SK-N-SH (cell line): ENCODE results near the gene MSMP. TPM values are rescaled to one million over a fixed set of nuclear protein-coding genes. Genes with fewer than 3 reads are reported as not detected.

Experiments used
- CTCF ChIA-PET: fragments of 300-600, 350-600 bp; formaldehyde crosslinking; extraction: SDS; loops from one replicate; lab custom pipeline; 2021; lab: Yijun Ruan, JAX
- POLR2A ChIA-PET: fragments of 350-600 bp; sonication (Branson Sonifier 250); formaldehyde crosslinking; extraction: SDS; loops from one replicate; lab custom pipeline; 2020; ENCODE audit warnings: antibody characterized with exemption, inconsistent platforms; lab: Yijun Ruan, JAX
- DNase-seq: peaks from one replicate; pipeline ENCODE4 v3.0.0; 2012
- H2AFZ ChIP-seq: fragments of 200-600 bp; sonication (generic); 2 replicates; pipeline ENCODE4 v1.8.1; 2016; ENCODE audit warnings: antibody characterized with exemption, mild to moderate bottlenecking, low read depth
- H3F3A ChIP-seq: fragments of 200-600 bp; sonication (generic); replicated peaks from 2 replicates; pipeline ENCODE3; 2016; ENCODE audit warnings: antibody characterized with exemption, mild to moderate bottlenecking; ENCODE audit not compliant: insufficient read depth
- H3K27ac ChIP-seq, 2 experiments: fragments of 200-500 bp in 1 of 2; fragments of 200-600 bp in 1 of 2; sonication (Bioruptor generic) in 1 of 2; sonication (generic), shearing (Covaris generic) in 1 of 2; 2 replicates each; pipeline versions ENCODE4 v1.5.1 to v1.6.1; 2014 to 2016; ENCODE audit warnings: low read depth in 2 of 2, inconsistent platforms in 1 of 2, low read length in 1 of 2, mild to moderate bottlenecking in 1 of 2, mixed read lengths in 1 of 2
- H3K27me3 ChIP-seq: fragments of 200-600 bp; sonication (generic), shearing (Covaris generic); 2 replicates; pipeline ENCODE4 v1.6.1; 2016; ENCODE audit warnings: mixed run types; ENCODE audit not compliant: insufficient read depth
- H3K36me3 ChIP-seq, 2 experiments: fragments of 200-500 bp in 1 of 2; fragments of 200-600 bp in 1 of 2; sonication (Bioruptor generic) in 1 of 2; sonication (generic) in 1 of 2; replicated peaks in 1 of 2; 2 replicates each; pipeline versions ENCODE3 to v1.5.1; 2014 to 2016; ENCODE audit warnings: low read length in 1 of 2, mild to moderate bottlenecking in 1 of 2; ENCODE audit not compliant: insufficient read depth in 2 of 2, control insufficient read depth in 1 of 2
- H3K4me1 ChIP-seq, 2 experiments: fragments of 200-500 bp in 1 of 2; fragments of 200-600 bp in 1 of 2; sonication (Bioruptor generic) in 1 of 2; sonication (generic), shearing (Covaris generic) in 1 of 2; 2 replicates each; pipeline versions ENCODE4 v1.5.1 to v1.6.1; 2014 to 2016; ENCODE audit warnings: low read depth in 1 of 2, low read length in 1 of 2, mixed run types in 1 of 2; ENCODE audit not compliant: insufficient read depth in 2 of 2, control insufficient read depth in 1 of 2
- H3K4me2 ChIP-seq: fragments of 200-600 bp; sonication (generic), shearing (Covaris generic); 2 replicates; pipeline ENCODE4 v1.6.1; 2017; ENCODE audit warnings: mixed run types
- H3K4me3 ChIP-seq, 2 experiments: fragments of 200-500 bp in 1 of 2; fragments of 200-600 bp in 1 of 2; sonication (Bioruptor generic) in 1 of 2; sonication (generic), shearing (Covaris generic) in 1 of 2; 2 replicates each; pipeline versions ENCODE4 v1.5.1 to v1.8.1; 2014 to 2016; ENCODE audit warnings: low read depth in 2 of 2, inconsistent platforms in 1 of 2, low read length in 1 of 2, mild to moderate bottlenecking in 1 of 2, mixed read lengths in 1 of 2, moderate library complexity in 1 of 2
- H3K79me2 ChIP-seq: fragments of 200-600 bp; sonication (generic); 2 replicates; pipeline ENCODE4 v1.8.1; 2017; ENCODE audit warnings: mild to moderate bottlenecking; ENCODE audit not compliant: insufficient read depth
- H3K9ac ChIP-seq: fragments of 200-600 bp; sonication (generic); 2 replicates; pipeline ENCODE4 v1.6.1; 2017; ENCODE audit warnings: mixed run types
- H3K9me2 ChIP-seq: fragments of 200-600 bp; sonication (generic); 2 replicates; pipeline ENCODE4 v1.6.1; 2017; ENCODE audit warnings: mixed run types
- H3K9me3 ChIP-seq: fragments of 200-600 bp; sonication (generic); 2 replicates; pipeline ENCODE4 v1.6.1; 2017; ENCODE audit warnings: mixed run types, mild to moderate bottlenecking, moderate library complexity
- H4K20me1 ChIP-seq: fragments of 200-600 bp; sonication (generic); 2 replicates; pipeline ENCODE4 v1.6.1; 2017; ENCODE audit warnings: mild to moderate bottlenecking, mixed run types; ENCODE audit not compliant: insufficient read depth
- ELF1 ChIP-seq: IDR thresholded peaks from 2 replicates; pipeline ENCODE4 v1.4.0; 2012
- EP300 ChIP-seq, 2 experiments: IDR thresholded peaks; 2 replicates each; pipeline versions ENCODE4 v1.4.0 to v1.6.1; 2012; ENCODE audit warnings: borderline replicate concordance in 1 of 2, low read depth in 1 of 2, low read length in 1 of 2
- GABPA ChIP-seq: IDR thresholded peaks from 2 replicates; pipeline ENCODE4 v1.4.0; 2012; ENCODE audit warnings: low read depth, mild to moderate bottlenecking
- MAX ChIP-seq: IDR thresholded peaks from 2 replicates; pipeline ENCODE4 v1.4.0; 2012; ENCODE audit warnings: low read depth
- NFIC ChIP-seq: IDR thresholded peaks from 2 replicates; pipeline ENCODE4 v1.4.0; 2012; ENCODE audit warnings: borderline replicate concordance
- NRF1 ChIP-seq: IDR thresholded peaks from 2 replicates; pipeline ENCODE4 v1.6.1; 2012; ENCODE audit warnings: low read depth, mild to moderate bottlenecking, low read length
- RCOR1 ChIP-seq: fragments of 150-350 bp; IDR thresholded peaks from 2 replicates; pipeline ENCODE4 v1.6.1; 2017; ENCODE audit warnings: antibody characterized with exemption, low read length
- REST ChIP-seq: IDR thresholded peaks from 2 replicates; pipeline ENCODE4 v1.6.1; 2012; ENCODE audit warnings: mild to moderate bottlenecking, low read depth, low read length, moderate library complexity
- SIN3A ChIP-seq: IDR thresholded peaks from 2 replicates; pipeline ENCODE4 v1.6.1; 2012; ENCODE audit warnings: low read depth, mild to moderate bottlenecking, low read length, moderate library complexity, borderline replicate concordance
- SMC3 ChIP-seq: IDR thresholded peaks from 2 replicates; pipeline ENCODE4 v1.6.1; 2012; ENCODE audit warnings: low read depth, low read length, improper control_type of control experiment
- TEAD4 ChIP-seq: IDR thresholded peaks from 2 replicates; pipeline ENCODE4 v1.4.0; 2012; ENCODE audit warnings: mild to moderate bottlenecking, borderline replicate concordance; ENCODE audit not compliant: insufficient read depth
- USF1 ChIP-seq: IDR thresholded peaks from 2 replicates; pipeline ENCODE4 v1.4.0; 2012; ENCODE audit warnings: low read depth, borderline replicate concordance
- YY1 ChIP-seq: IDR thresholded peaks from 2 replicates; pipeline ENCODE4 v1.4.0; 2012; ENCODE audit warnings: low read depth, mild to moderate bottlenecking
- WGBS: methylation state at CpG from one replicate; pipeline ENCODE4 v1.1.6; 2017; ENCODE audit warnings: low lambda C conversion rate; 5-methylcytosine and 5-hydroxymethylcytosine counted together
- polyA plus RNA-seq, 3 experiments: library from polyadenylated mRNA; depleted of rRNA; stranded (reverse); fragments of >200 nt; gene quantifications; 2 replicates each; pipeline ENCODE4 v1.2.3, GENCODE V29; 2012

The MSMP gene
- polyA plus RNA-seq, 1 of the 3 experiments (the other 2 are of a cell fraction): 1.2 TPM

GRCh38 chr9:35781066-35781465 lies 27.0 kb upstream of the MSMP start:
- H3K4me2 ChIP-seq: no peak overlapping the region
- no peaks in the 10 kb centered on the region for H3K9me2 ChIP-seq
- WGBS: 81% methylated on average over 2 of the region's 2 CpGs
- H3K36me3 ChIP-seq: no peaks in the 10 kb centered on the region
- CTCF ChIA-PET: interaction anchor here (0.6 to 1.1 kb wide), 3 partner anchors 8 to 75 kb away, joined by 3 read pairs; no protein-coding TSS in a partner anchor
- DNase-seq: no peak
- no peaks in the 10 kb centered on the region for H3K9me3 ChIP-seq
- POLR2A ChIA-PET: no interaction called here
- H3K27me3 ChIP-seq: no peaks in the 10 kb centered on the region
- TF ChIP-seq NFIC (no peak), RCOR1 (no peak), SIN3A (no peak), SMC3 (no peak), YY1 (no peak)
- no peaks in the 10 kb centered on the region for H3K4me1 ChIP-seq
- no peak overlapping the region for H3K9ac ChIP-seq
- H3K4me3 ChIP-seq: no peak overlapping the region
- no peaks in the 10 kb centered on the region for H3F3A ChIP-seq
- H4K20me1 ChIP-seq: no peaks in the 10 kb centered on the region
- no peaks in the 10 kb centered on the region for H3K79me2 ChIP-seq
- no peak overlapping the region for H3K27ac ChIP-seq
- H2AFZ ChIP-seq: no peak overlapping the region

- Histone ChIP-seq H3K36me3 (no peaks in the 10 kb centered on the region), H3K9me2 (no peaks in the 10 kb centered on the region), H3K9ac (no peak overlapping the region), H3K9me3 (no peaks in the 10 kb centered on the region), H3K79me2 (no peaks in the 10 kb centered on the region), H3K4me3 (no peak overlapping the region), H4K20me1 (no peaks in the 10 kb centered on the region), H3K4me1 (no peaks in the 10 kb centered on the region; a peak in 1 of 4 replicates), H3F3A (no peaks in the 10 kb centered on the region), H3K4me2 (no peak overlapping the region), H2AFZ (no peak overlapping the region), H3K27ac (no peak overlapping the region), H3K27me3 (no peaks in the 10 kb centered on the region)
- DNase-seq: no peak
- TF ChIP-seq RCOR1: no peak
- TF ChIP-seq NRF1: no peak
- TF ChIP-seq EP300 (IDR thresholded peaks at IDR 0.05; ENCODE audit: borderline replicate concordance in 1 of 2, low read depth in 1 of 2, low read length in 1 of 2): no peak
- TF ChIP-seq SMC3: no peak
- TF ChIP-seq YY1: no peak
- TF ChIP-seq MAX: no peak
- no peak for TF ChIP-seq REST
- TF ChIP-seq TEAD4: no peak
- TF ChIP-seq GABPA: no peak
- TF ChIP-seq ELF1: no peak
- no peak for TF ChIP-seq USF1
- ChIA-PET CTCF (interaction anchor here (0.6 to 2.0 kb wide), 7 partner anchors 9 to 175 kb away, joined by 3 to 24 read pairs (median 3); partner anchors contain the start of genes CREB3 and TLN1), POLR2A (no interaction called here)
- 94% methylated on average over 3 of the region's 3 CpGs for WGBS
Measured at GRCh38 chr9:35778496-35778895, 24.4 kb upstream of the MSMP start.
